Gastroesophageal sphincter (tissue), 3 donors: ENCODE data around the gene PRAMEF12.

Experiments used
- CTCF ChIP-seq, 4 experiments: fragments of 200-600 bp in 2 of 4; fragments of 450-650 bp in 2 of 4; sonication (generic) in 1 of 4; IDR thresholded peaks; one replicate each; pipeline ENCODE4 v1.5.1; 2017 to 2019; ENCODE audit warnings: antibody characterized with exemption in 4 of 4, mild to moderate bottlenecking in 2 of 4, moderate library complexity in 2 of 4
- POLR2A ChIP-seq, 2 donors: fragments of 450-650 bp; IDR thresholded peaks; one replicate each; pipeline ENCODE4 v1.6.1; 2017; ENCODE audit warnings: antibody characterized with exemption in 2 of 2, mild to moderate bottlenecking in 2 of 2, moderate library complexity in 1 of 2
- POLR2AphosphoS5 ChIP-seq: sonication (generic); formaldehyde crosslinking; IDR thresholded peaks from one replicate; pipeline ENCODE4 v1.6.1; 2017; ENCODE audit warnings: antibody characterized with exemption

GRCh38 chr1:12770620-12771019 lies 2.9 kb upstream of the PRAMEF12 start:
- TF ChIP-seq CTCF (IDR thresholded peaks at IDR 0.05): no peak
- TF ChIP-seq POLR2A (IDR thresholded peaks at IDR 0.05): no peak
- no peak for TF ChIP-seq POLR2AphosphoS5
